ENCODE measurements around the gene HOXB2.

GRCh38 chr17:48529683-48530009, 15.3 kb downstream of the HOXB2 start:
- TF ChIP-seq CTCF (conservative IDR thresholded peaks at IDR 0.05), result no peak
- no peak for TF ChIP-seq EZH2 (IDR thresholded peaks at IDR 0.05; ENCODE audit: low read depth)
